ENCODE measurements around the gene RNU6-1. TPM values are rescaled to one million over a fixed set of nuclear protein-coding genes. Genes with fewer than 3 reads are reported as not detected.

RNU6-1 gene
- total RNA-seq, 1 experiment from 2014 or later: not detected

GRCh38 chr15:67807141-67807540, 32.7 kb downstream of the RNU6-1 start:
- no peaks in the 10 kb centered on the region for H3K4me1 Mint-ChIP-seq (ENCODE audit: low read depth, unreplicated experiment)

DNA sequence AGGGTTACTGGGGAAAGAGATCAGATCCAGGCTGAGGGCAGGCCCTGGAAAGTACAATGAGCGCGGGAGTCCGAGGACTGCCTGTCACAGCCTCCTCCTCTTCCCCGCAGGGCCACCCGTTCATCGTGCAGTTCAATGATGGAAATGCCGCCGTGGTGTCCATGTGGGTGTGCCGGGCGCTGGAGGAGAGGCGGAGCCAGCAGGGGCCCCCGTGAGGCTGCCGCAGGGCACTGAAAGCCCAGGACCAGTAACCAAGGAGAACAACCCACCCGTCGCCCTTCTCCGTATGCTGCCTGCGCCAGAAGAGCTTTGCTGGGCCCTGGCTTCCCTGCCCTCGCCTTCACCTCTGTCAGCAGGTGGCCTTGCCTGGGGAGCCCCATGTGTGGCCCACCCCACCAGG, 33.3 kb downstream of the RNU6-1 start:
- Mint-ChIP-seq H3K9me3 (ENCODE audit: low read depth, unreplicated experiment) (no peaks in the 10 kb centered on the region), H3K4me1 (ENCODE audit: low read depth, unreplicated experiment) (no peaks in the 10 kb centered on the region), H3K36me3 (ENCODE audit: insufficient read depth, unreplicated experiment) (no peaks in the 10 kb centered on the region), H3K4me3 (ENCODE audit: low read depth, unreplicated experiment) (no peak overlapping the region), H3K27ac (ENCODE audit: unreplicated experiment) (no peak overlapping the region), H3K27me3 (ENCODE audit: unreplicated experiment) (no peaks in the 10 kb centered on the region)
- no peak for DNase-seq
- CTCF ChIA-PET: no interaction called here
- TF ChIP-seq, protein P1, sequence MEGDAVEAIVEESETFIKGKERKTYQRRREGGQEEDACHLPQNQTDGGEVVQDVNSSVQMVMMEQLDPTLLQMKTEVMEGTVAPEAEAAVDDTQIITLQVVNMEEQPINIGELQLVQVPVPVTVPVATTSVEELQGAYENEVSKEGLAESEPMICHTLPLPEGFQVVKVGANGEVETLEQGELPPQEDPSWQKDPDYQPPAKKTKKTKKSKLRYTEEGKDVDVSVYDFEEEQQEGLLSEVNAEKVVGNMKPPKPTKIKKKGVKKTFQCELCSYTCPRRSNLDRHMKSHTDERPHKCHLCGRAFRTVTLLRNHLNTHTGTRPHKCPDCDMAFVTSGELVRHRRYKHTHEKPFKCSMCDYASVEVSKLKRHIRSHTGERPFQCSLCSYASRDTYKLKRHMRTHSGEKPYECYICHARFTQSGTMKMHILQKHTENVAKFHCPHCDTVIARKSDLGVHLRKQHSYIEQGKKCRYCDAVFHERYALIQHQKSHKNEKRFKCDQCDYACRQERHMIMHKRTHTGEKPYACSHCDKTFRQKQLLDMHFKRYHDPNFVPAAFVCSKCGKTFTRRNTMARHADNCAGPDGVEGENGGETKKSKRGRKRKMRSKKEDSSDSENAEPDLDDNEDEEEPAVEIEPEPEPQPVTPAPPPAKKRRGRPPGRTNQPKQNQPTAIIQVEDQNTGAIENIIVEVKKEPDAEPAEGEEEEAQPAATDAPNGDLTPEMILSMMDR (IDR thresholded peaks at IDR 0.05; ENCODE audit: unreplicated experiment): no peak
- no TSS peak for BruUV-seq (replicated peaks)
- intact Hi-C loops (cut with micrococcal nuclease; ENCODE audit: unreplicated experiment): no loop called here

More at GRCh38 chr15:67807141-67807540, 32.7 kb downstream of the RNU6-1 start:
- no peak overlapping the region for H3K4me3 Mint-ChIP-seq (ENCODE audit: low read depth, unreplicated experiment)
- no peaks in the 10 kb centered on the region for H3K27me3 Mint-ChIP-seq (ENCODE audit: unreplicated experiment)
- CTCF ChIA-PET: interaction anchor here (0.6 kb wide), 1 partner anchor 1253 kb away, joined by 5 read pairs; no protein-coding TSS in a partner anchor
- no peaks in the 10 kb centered on the region for H3K9me3 Mint-ChIP-seq (ENCODE audit: low read depth, unreplicated experiment)
- BruUV-seq (replicated peaks): no TSS peak
- peaks cover 5% of the 10 kb centered on the region for H3K36me3 Mint-ChIP-seq (ENCODE audit: insufficient read depth, unreplicated experiment)
- no peak for DNase-seq
- intact Hi-C loops (cut with micrococcal nuclease; ENCODE audit: unreplicated experiment): no loop called here
- TF ChIP-seq, protein P1 (IDR thresholded peaks at IDR 0.05; ENCODE audit: unreplicated experiment): no peak
- H3K27ac Mint-ChIP-seq (ENCODE audit: unreplicated experiment): no peak overlapping the region

DNA sequence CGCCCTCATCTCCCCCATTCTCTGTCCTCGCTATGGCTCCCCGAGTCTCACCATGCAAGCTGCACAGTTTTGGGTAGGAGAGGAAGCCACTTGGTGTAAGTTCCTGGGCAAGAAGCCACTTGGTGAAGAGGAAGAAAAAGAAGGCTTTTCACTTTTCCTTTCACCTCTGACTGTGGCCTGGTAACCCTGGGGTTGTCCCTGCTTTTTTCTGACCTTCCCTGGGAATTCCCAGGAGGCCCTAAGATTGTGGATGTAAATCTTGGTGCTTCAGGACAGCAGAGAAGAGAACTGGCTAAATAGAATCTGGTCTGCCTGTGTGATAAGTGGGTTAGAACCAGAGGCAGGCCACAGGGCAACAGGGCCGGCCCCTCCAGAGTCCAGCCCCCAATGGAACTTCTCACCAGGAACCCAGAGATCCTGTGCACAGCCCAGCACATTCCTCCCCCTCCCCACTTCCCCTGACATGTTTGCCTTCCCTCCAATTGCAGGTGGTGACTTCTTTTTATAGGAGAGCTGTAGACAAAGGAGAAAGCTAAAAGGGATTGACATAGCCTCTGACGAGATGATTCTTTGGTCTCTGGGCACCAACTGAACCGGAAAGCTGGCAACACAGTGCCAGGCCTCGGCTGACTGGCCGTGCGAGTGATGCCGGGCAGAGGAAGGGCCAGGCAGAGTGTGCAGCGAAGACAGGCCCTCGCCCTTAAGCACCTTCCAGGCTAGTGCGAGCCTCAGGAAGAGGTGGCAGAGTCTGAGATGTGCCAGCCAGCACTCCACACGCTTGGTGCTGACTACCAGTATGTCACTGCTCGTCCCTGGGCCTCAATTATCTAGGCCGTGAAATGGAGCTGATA, 34.0 kb downstream of the RNU6-1 start:
- CTCF ChIA-PET: interaction anchor here (0.6 kb wide), 1 partner anchor 35 kb away, joined by 12 read pairs; no protein-coding TSS in a partner anchor
- Mint-ChIP-seq H3K27me3 (ENCODE audit: unreplicated experiment) (no peaks in the 10 kb centered on the region), H3K4me3 (ENCODE audit: low read depth, unreplicated experiment) (no peak overlapping the region), H3K27ac (ENCODE audit: unreplicated experiment) (no peak overlapping the region), H3K9me3 (ENCODE audit: low read depth, unreplicated experiment) (no peaks in the 10 kb centered on the region), H3K36me3 (ENCODE audit: insufficient read depth, unreplicated experiment) (no peaks in the 10 kb centered on the region), H3K4me1 (ENCODE audit: low read depth, unreplicated experiment) (no peaks in the 10 kb centered on the region)
- intact Hi-C loops (cut with micrococcal nuclease; ENCODE audit: unreplicated experiment): no loop called here
- TF ChIP-seq, protein P1 (IDR thresholded peaks at IDR 0.05; ENCODE audit: unreplicated experiment): no peak
- no TSS peak for BruUV-seq (replicated peaks)
- no peak for DNase-seq

DNA sequence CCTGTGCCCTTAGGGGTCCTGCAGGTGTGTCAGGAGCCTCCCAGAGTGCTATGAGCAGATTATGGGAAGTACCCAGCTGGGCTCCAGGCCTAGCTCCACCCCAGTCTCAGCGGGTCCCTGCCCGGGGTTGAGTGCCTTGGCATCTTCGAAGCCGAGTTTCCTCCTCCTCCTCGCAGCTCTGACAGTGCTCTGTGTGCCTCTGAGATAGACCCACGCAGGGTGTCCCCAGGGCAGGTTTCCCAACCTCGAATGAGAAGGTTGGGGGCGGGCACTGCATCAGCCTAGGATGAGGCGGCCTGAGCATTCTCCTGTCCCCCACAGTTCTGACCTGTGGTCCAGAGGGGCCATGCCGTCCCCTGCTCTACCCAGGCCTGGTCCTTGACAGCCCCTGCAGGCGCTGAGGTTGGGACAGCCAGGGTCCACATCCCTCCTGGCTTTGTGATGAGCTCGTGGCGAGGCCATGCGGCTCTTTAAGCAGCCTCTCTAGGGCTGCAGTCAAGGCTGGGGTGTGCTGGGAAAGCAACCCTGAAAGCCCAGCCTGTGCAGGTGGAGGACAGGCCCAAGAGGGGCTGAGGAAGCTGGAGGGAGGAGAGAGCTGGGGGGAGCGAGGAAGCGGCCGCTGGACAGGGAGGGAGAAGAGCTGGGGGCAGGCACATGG, 34.7 kb downstream of the RNU6-1 start:
- DNase-seq: no peak
- TF ChIP-seq, protein P1 (IDR thresholded peaks at IDR 0.05; ENCODE audit: unreplicated experiment): no peak
- no peaks in the 10 kb centered on the region for H3K36me3 Mint-ChIP-seq (ENCODE audit: insufficient read depth, unreplicated experiment)
- BruUV-seq (replicated peaks): no TSS peak
- H3K27me3 Mint-ChIP-seq (ENCODE audit: unreplicated experiment): no peaks in the 10 kb centered on the region
- H3K9me3 Mint-ChIP-seq (ENCODE audit: low read depth, unreplicated experiment): no peaks in the 10 kb centered on the region
- no peak overlapping the region for H3K27ac Mint-ChIP-seq (ENCODE audit: unreplicated experiment)
- H3K4me1 Mint-ChIP-seq (ENCODE audit: low read depth, unreplicated experiment): no peaks in the 10 kb centered on the region
- no peak overlapping the region for H3K4me3 Mint-ChIP-seq (ENCODE audit: low read depth, unreplicated experiment)
- intact Hi-C loops (cut with micrococcal nuclease; ENCODE audit: unreplicated experiment): no loop called here
- CTCF ChIA-PET: interaction anchor here (0.6 kb wide), 1 partner anchor 36 kb away, joined by 12 read pairs; no protein-coding TSS in a partner anchor

Measured in Calu3 (cell line).